HL-60 (cell line): ENCODE measurements around the gene DYNC1I1.

ENCODE experiments used
- DNase-seq, 2 experiments: peaks; one replicate each; pipeline ENCODE4 v3.0.0-alpha.2; 2010 to 2020; ENCODE audit warnings: low read depth in 1 of 2, low spot score in 1 of 2
- H3K27ac ChIP-seq: fragments of 250-450 bp; sonication (Bioruptor Pico); replicated peaks from 2 replicates; pipeline ENCODE4 v1.5.1; 2020; ENCODE audit warnings: mild to moderate bottlenecking, moderate library complexity
- H3K27me3 ChIP-seq: fragments of 250-450 bp; sonication (Bioruptor Pico); 2 replicates; pipeline ENCODE4 v1.5.1; 2021; ENCODE audit warnings: mild to moderate bottlenecking, moderate library complexity; ENCODE audit not compliant: insufficient read depth, poor library complexity, severe bottlenecking
- H3K4me3 ChIP-seq: replicated peaks from 2 replicates; pipeline ENCODE4 v1.5.1; 2011; ENCODE audit warnings: mild to moderate bottlenecking, control low read depth, low read length; ENCODE audit not compliant: insufficient read depth
- GABPA ChIP-seq: IDR thresholded peaks from 2 replicates; pipeline ENCODE4 v1.6.1; 2012; ENCODE audit warnings: low read depth
- POLR2AphosphoS5 ChIP-seq: IDR thresholded peaks from 2 replicates; pipeline ENCODE4 v1.6.1; 2012; ENCODE audit warnings: low read depth
- REST ChIP-seq: IDR thresholded peaks from 2 replicates; pipeline ENCODE4 v1.6.1; 2012; ENCODE audit warnings: low read depth; ENCODE audit not compliant: insufficient replicate concordance
- SPI1 ChIP-seq: IDR thresholded peaks from 2 replicates; pipeline ENCODE4 v1.6.1; 2012; ENCODE audit warnings: low read depth, mild to moderate bottlenecking, borderline replicate concordance
- TF ChIP-seq, protein P1 (sequence below): IDR thresholded peaks from one replicate; pipeline ENCODE4 v1.5.1; 2011; ENCODE audit warnings: low read length, control low read depth, inconsistent platforms; ENCODE audit not compliant: insufficient read depth

Gene DYNC1I1

GRCh38 chr7:96013836-96014235 is 241.5 kb downstream of the DYNC1I1 start:
- H3K27ac ChIP-seq: no peak overlapping the region
- H3K27me3 ChIP-seq: peaks cover 5% of the 10 kb centered on the region
- no peak overlapping the region for H3K4me3 ChIP-seq
- TF ChIP-seq GABPA (no peak), SPI1 (no peak), POLR2AphosphoS5 (no peak), REST (no peak)
- TF ChIP-seq, protein P1, sequence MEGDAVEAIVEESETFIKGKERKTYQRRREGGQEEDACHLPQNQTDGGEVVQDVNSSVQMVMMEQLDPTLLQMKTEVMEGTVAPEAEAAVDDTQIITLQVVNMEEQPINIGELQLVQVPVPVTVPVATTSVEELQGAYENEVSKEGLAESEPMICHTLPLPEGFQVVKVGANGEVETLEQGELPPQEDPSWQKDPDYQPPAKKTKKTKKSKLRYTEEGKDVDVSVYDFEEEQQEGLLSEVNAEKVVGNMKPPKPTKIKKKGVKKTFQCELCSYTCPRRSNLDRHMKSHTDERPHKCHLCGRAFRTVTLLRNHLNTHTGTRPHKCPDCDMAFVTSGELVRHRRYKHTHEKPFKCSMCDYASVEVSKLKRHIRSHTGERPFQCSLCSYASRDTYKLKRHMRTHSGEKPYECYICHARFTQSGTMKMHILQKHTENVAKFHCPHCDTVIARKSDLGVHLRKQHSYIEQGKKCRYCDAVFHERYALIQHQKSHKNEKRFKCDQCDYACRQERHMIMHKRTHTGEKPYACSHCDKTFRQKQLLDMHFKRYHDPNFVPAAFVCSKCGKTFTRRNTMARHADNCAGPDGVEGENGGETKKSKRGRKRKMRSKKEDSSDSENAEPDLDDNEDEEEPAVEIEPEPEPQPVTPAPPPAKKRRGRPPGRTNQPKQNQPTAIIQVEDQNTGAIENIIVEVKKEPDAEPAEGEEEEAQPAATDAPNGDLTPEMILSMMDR: no peak
- DNase-seq: no peak

- no peak overlapping the region for H3K4me3 ChIP-seq
- no peak overlapping the region for H3K27ac ChIP-seq
- TF ChIP-seq REST (no peak), GABPA (no peak), SPI1 (no peak), POLR2AphosphoS5 (no peak)
- TF ChIP-seq, protein P1: no peak
- DNase-seq: no peak
- peaks cover 5% of the 10 kb centered on the region for H3K27me3 ChIP-seq
Observed at GRCh38 chr7:96014617-96015016, 242.3 kb downstream of the DYNC1I1 start.

DNA sequence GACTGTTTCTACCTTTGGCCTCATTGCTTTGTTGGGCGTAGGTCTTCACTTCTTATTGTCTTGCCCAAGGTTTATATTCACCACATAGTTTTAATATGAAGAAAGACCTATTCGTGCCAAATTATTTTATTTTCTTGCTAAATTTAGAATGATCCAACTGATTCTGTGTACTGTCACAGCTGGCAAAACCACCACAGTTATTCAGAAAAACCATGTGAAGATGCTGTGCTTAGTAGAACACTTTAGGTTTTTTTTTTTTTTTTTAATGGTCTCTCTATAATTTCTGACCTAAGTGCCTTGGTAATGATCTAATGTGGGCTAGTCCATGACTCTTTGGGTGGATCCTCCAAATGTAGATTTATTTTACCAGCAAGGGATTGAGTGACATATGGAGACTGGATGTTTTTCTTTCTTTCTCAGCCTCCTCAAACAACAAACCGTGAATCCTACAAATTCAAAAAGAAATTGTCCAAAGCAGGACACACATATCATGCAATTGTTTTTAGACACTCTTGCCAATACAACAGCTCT is 243.8 kb downstream of the DYNC1I1 start:
- H3K4me3 ChIP-seq: no peak overlapping the region
- no peak overlapping the region for H3K27ac ChIP-seq
- TF ChIP-seq GABPA (no peak), SPI1 (no peak), POLR2AphosphoS5 (no peak), REST (no peak)
- TF ChIP-seq, protein P1: no peak
- peaks cover 3% of the 10 kb centered on the region for H3K27me3 ChIP-seq
- DNase-seq: no peak
